H9 (cell line): ENCODE measurements around the gene MNAT1. TPM values are rescaled to one million over a fixed set of nuclear protein-coding genes. Genes with fewer than 3 reads are reported as not detected.

Source experiments
- DNase-seq: peaks from one replicate; pipeline ENCODE4 v3.0.0-alpha.2; 2017
- H2AFZ ChIP-seq: one replicate; pipeline ENCODE4 v1.6.1; 2013; ENCODE audit warnings: mild to moderate bottlenecking, low read length, control low read depth, moderate library complexity
- H2AK5ac ChIP-seq: 2 replicates; pipeline ENCODE4 v1.6.1; 2013; ENCODE audit warnings: low read length, control low read depth, mixed read lengths; ENCODE audit not compliant: insufficient read length
- H2BK120ac ChIP-seq: one replicate; pipeline ENCODE4 v1.6.1; 2013; ENCODE audit warnings: low read depth, mild to moderate bottlenecking, low read length, control low read depth, inconsistent platforms; ENCODE audit not compliant: poor library complexity, severe bottlenecking
- H2BK12ac ChIP-seq: 2 replicates; pipeline ENCODE4 v1.6.1; 2013; ENCODE audit warnings: low read length, control low read depth, mixed read lengths, low read depth; ENCODE audit not compliant: insufficient read length
- H2BK15ac ChIP-seq: 2 replicates; pipeline ENCODE4 v1.6.1; 2013; ENCODE audit warnings: low read depth, low read length, control low read depth
- H2BK20ac ChIP-seq: one replicate; pipeline ENCODE4 v1.6.1; 2013; ENCODE audit warnings: low read depth, mild to moderate bottlenecking, low read length, control low read depth, inconsistent platforms; ENCODE audit not compliant: poor library complexity, severe bottlenecking
- H2BK5ac ChIP-seq: 2 replicates; pipeline ENCODE4 v1.6.1; 2013; ENCODE audit warnings: low read length, control low read depth, mixed read lengths; ENCODE audit not compliant: insufficient read length
- H3K14ac ChIP-seq: 2 replicates; pipeline ENCODE4 v1.6.1; 2013; ENCODE audit warnings: low read length, control low read depth; ENCODE audit not compliant: insufficient read depth
- H3K18ac ChIP-seq: 2 replicates; pipeline ENCODE4 v1.6.1; 2013; ENCODE audit warnings: low read depth, mild to moderate bottlenecking, mixed read lengths, low read length, control low read depth; ENCODE audit not compliant: insufficient read length
- H3K23ac ChIP-seq: 2 replicates; pipeline ENCODE4 v1.6.1; 2013; ENCODE audit warnings: low read length, control low read depth, mixed read lengths, low read depth; ENCODE audit not compliant: insufficient read length
- H3K23me2 ChIP-seq: 2 replicates; pipeline ENCODE4 v1.6.1; 2013; ENCODE audit warnings: low read depth, mild to moderate bottlenecking, mixed read lengths, low read length, control low read depth; ENCODE audit not compliant: insufficient read length, poor library complexity, severe bottlenecking
- H3K27ac ChIP-seq: 2 replicates; pipeline ENCODE4 v1.5.1; 2013; ENCODE audit warnings: low read length, control low read depth, mixed read lengths, low read depth; ENCODE audit not compliant: insufficient read length
- H3K27me3 ChIP-seq: 2 replicates; pipeline ENCODE4 v1.6.1; 2013; ENCODE audit warnings: low read length, control low read depth, inconsistent platforms; ENCODE audit not compliant: insufficient read depth
- H3K4ac ChIP-seq: 2 replicates; pipeline ENCODE4 v1.6.1; 2013; ENCODE audit warnings: low read depth, mild to moderate bottlenecking, control low read depth, inconsistent platforms, low read length, moderate library complexity
- H3K4me1 ChIP-seq: 2 replicates; pipeline ENCODE4 v1.6.1; 2013; ENCODE audit warnings: low read length, control low read depth, inconsistent platforms; ENCODE audit not compliant: insufficient read depth
- H3K4me2 ChIP-seq: 2 replicates; pipeline ENCODE4 v1.6.1; 2013; ENCODE audit warnings: low read length, control low read depth, mixed read lengths; ENCODE audit not compliant: insufficient read length, insufficient read depth
- H3K56ac ChIP-seq: 2 replicates; pipeline ENCODE4 v1.6.1; 2013; ENCODE audit warnings: low read depth, mild to moderate bottlenecking, mixed read lengths, low read length, control low read depth; ENCODE audit not compliant: insufficient read length
- H3K79me1 ChIP-seq: 2 replicates; pipeline ENCODE4 v1.6.1; 2013; ENCODE audit warnings: low read depth, mild to moderate bottlenecking, moderate library complexity, low read length, control low read depth, inconsistent platforms; ENCODE audit not compliant: insufficient read depth, poor library complexity, severe bottlenecking
- H3K79me2 ChIP-seq: 2 replicates; pipeline ENCODE4 v1.6.1; 2013; ENCODE audit warnings: low read length, control low read depth, inconsistent platforms; ENCODE audit not compliant: insufficient read depth
- H3K9ac ChIP-seq: 2 replicates; pipeline ENCODE4 v1.6.1; 2013; ENCODE audit warnings: low read length, control low read depth, mixed read lengths; ENCODE audit not compliant: insufficient read length; ENCODE audit errors: extremely low read depth
- H3K9me3 ChIP-seq: one replicate; pipeline ENCODE4 v1.6.1; 2013; ENCODE audit warnings: low read depth, low read length, inconsistent platforms; ENCODE audit not compliant: control insufficient read depth
- H3T11ph ChIP-seq: one replicate; pipeline ENCODE4 v1.6.1; 2013; ENCODE audit warnings: mild to moderate bottlenecking, low read length, control low read depth, inconsistent platforms
- H4K20me1 ChIP-seq: one replicate; pipeline ENCODE4 v1.6.1; 2013; ENCODE audit not compliant: control insufficient read depth, insufficient read length, insufficient read depth
- H4K5ac ChIP-seq: 2 replicates; pipeline ENCODE4 v1.6.1; 2013; ENCODE audit warnings: low read depth, mild to moderate bottlenecking, mixed read lengths, low read length, control low read depth; ENCODE audit not compliant: insufficient read length
- H4K8ac ChIP-seq: replicated peaks from 2 replicates; pipeline ENCODE4 v1.6.1; 2013; ENCODE audit warnings: low read length, control low read depth, mixed read lengths, low read depth; ENCODE audit not compliant: insufficient read length
- H4K91ac ChIP-seq: 2 replicates; pipeline ENCODE4 v1.6.1; 2013; ENCODE audit warnings: low read depth, mild to moderate bottlenecking, moderate library complexity, mixed read lengths, low read length, control low read depth; ENCODE audit not compliant: insufficient read length
- H3K27ac Mint-ChIP-seq, 3 experiments: 2 replicates in 2 of 3; 3 replicates in 1 of 3; pipeline ENCODE4 v1.8.0; 2020 to 2021; ENCODE audit warnings: mixed read lengths in 3 of 3, mild to moderate bottlenecking in 1 of 3, moderate library complexity in 1 of 3
- H3K27me3 Mint-ChIP-seq: 2 replicates; pipeline ENCODE4 v1.8.0; 2021; ENCODE audit warnings: low read depth, mild to moderate bottlenecking, moderate library complexity, mixed read lengths
- H3K36me3 Mint-ChIP-seq, 3 experiments: 2 replicates in 2 of 3; 3 replicates in 1 of 3; pipeline ENCODE4 v1.8.0; 2020 to 2021; ENCODE audit warnings: low read depth in 3 of 3, mixed read lengths in 3 of 3; ENCODE audit not compliant: insufficient read depth in 1 of 3
- H3K4me1 Mint-ChIP-seq, 2 experiments: 2 replicates each; pipeline ENCODE4 v1.8.0; 2020; ENCODE audit warnings: mixed read lengths in 2 of 2
- H3K4me3 Mint-ChIP-seq, 2 experiments: 2 replicates in 1 of 2; 3 replicates in 1 of 2; pipeline ENCODE4 v1.8.0; 2020 to 2021; ENCODE audit warnings: mild to moderate bottlenecking in 2 of 2, mixed read lengths in 2 of 2, moderate library complexity in 1 of 2
- H3K9me3 Mint-ChIP-seq, 2 experiments: 2 replicates in 1 of 2; 3 replicates in 1 of 2; pipeline ENCODE4 v1.8.0; 2020; ENCODE audit warnings: mild to moderate bottlenecking in 2 of 2, mixed read lengths in 2 of 2, moderate library complexity in 1 of 2
- CTCF ChIP-seq: fragments of 200-600 bp; sonication (generic); conservative IDR thresholded peaks from 3 replicates; pipeline ENCODE4 v1.8.0; 2021; ENCODE audit warnings: antibody characterized with exemption, mild to moderate bottlenecking
- WGBS: extraction: QIAGEN DNeasy Blood & Tissue Kit; methylation state at CpG from one replicate; pipeline ENCODE4 v1.1.7; 2013; ENCODE audit warnings: missing lambda C conversion rate, low lambda C conversion rate, mixed read lengths; ENCODE audit not compliant: insufficient read length; ENCODE audit errors: extremely low coverage; 5-methylcytosine and 5-hydroxymethylcytosine counted together
- total RNA-seq: library from RNA; stranded (reverse); gene quantifications from 2 replicates; pipeline ENCODE4 v1.2.1, GENCODE V29; 2021

Gene MNAT1
- total RNA-seq, 1 experiment from 2014 or later, result 43.1 TPM

GRCh38 chr14:60753264-60754119 lies 18.9 kb downstream of the MNAT1 start:
- Histone ChIP-seq H3K23me2 (no peaks in the 10 kb centered on the region), H3K23ac (no peak overlapping the region), H2BK20ac (no peak overlapping the region), H3K14ac (no peak overlapping the region), H3K27me3 (no peaks in the 10 kb centered on the region), H3K79me2 (peaks cover 4% of the 10 kb centered on the region; the same call in 1 of the 2 replicates), H2BK15ac (no peak overlapping the region), H2BK120ac (no peak overlapping the region), H2AFZ (no peak overlapping the region), H3T11ph (no peak overlapping the region), H4K20me1 (no peaks in the 10 kb centered on the region), H3K79me1 (no peaks in the 10 kb centered on the region), H2AK5ac (no peak overlapping the region), H3K18ac (no peak overlapping the region), H3K27ac (no peak overlapping the region), H4K5ac (no peak overlapping the region), H2BK12ac (no peak overlapping the region), H3K56ac (no peak overlapping the region), H4K91ac (no peak overlapping the region), H3K4me2 (no peak overlapping the region), H2BK5ac (no peak overlapping the region), H3K4ac (no peak overlapping the region), H3K9ac (no peak overlapping the region), H3K4me1 (no peaks in the 10 kb centered on the region), H4K8ac (no peak overlapping the region), H3K9me3 (no peaks in the 10 kb centered on the region)
- peak overlapping the region; percentile 45 to 88 (median 55); a peak in 3 of 7 replicates for H3K27ac Mint-ChIP-seq
- no peak for DNase-seq
- H3K36me3 Mint-ChIP-seq, result no peaks in the 10 kb centered on the region; a peak in 1 of 7 replicates
- H3K9me3 Mint-ChIP-seq, result no peaks in the 10 kb centered on the region
- H3K4me1 Mint-ChIP-seq, result peaks cover 24 to 33% of the 10 kb centered on the region in 2 experiments
- H3K27me3 Mint-ChIP-seq, result no peaks in the 10 kb centered on the region
- TF ChIP-seq CTCF, result no peak
- WGBS, result no CpG with 5 or more reads among the region's 7 CpGs
- no peak overlapping the region for H3K4me3 Mint-ChIP-seq
